ENCODE results near the gene ZNRF2.
"Not testable (repeated sequence)": the region's sequence is repeated elsewhere in the genome, so short reads cannot be mapped to it uniquely, and the experiment has no call there.

Gene ZNRF2

GRCh38 chr7:30260246-30260768, 24.1 kb upstream of the ZNRF2 start:
- no peak for DNase-seq (ENCODE audit: low read depth in 2 of 2, low spot score in 1 of 2)

GRCh38 chr7:30263090-30263710, 21.2 kb upstream of the ZNRF2 start:
- DNase-seq (ENCODE audit: low read depth in 2 of 2, low spot score in 1 of 2) = no peak

- no peak for DNase-seq (ENCODE audit: low read depth in 2 of 2, low spot score in 1 of 2)
Measured at GRCh38 chr7:30264052-30264451, 20.3 kb upstream of the ZNRF2 start.

GRCh38 chr7:30265189-30265588, 19.2 kb upstream of the ZNRF2 start:
- not testable (repeated sequence) for DNase-seq (ENCODE audit: low read depth in 2 of 2, low spot score in 1 of 2)

GRCh38 chr7:30266686-30267085, 17.7 kb upstream of the ZNRF2 start:
- no peak for DNase-seq (ENCODE audit: low read depth in 2 of 2, low spot score in 1 of 2)

- DNase-seq (ENCODE audit: low read depth in 2 of 2, low spot score in 1 of 2) = no peak
Measured at GRCh38 chr7:30268586-30268985, 15.8 kb upstream of the ZNRF2 start.

GRCh38 chr7:30269490-30269889, 14.9 kb upstream of the ZNRF2 start:
- no peak for DNase-seq (ENCODE audit: low read depth in 2 of 2, low spot score in 1 of 2)

GRCh38 chr7:30270921-30271320, 13.5 kb upstream of the ZNRF2 start:
- DNase-seq (ENCODE audit: low read depth in 2 of 2, low spot score in 1 of 2) = no peak

GRCh38 chr7:30272126-30272525, 12.3 kb upstream of the ZNRF2 start:
- no peak for DNase-seq (ENCODE audit: low read depth in 2 of 2, low spot score in 1 of 2)

GRCh38 chr7:30273552-30273951, 10.8 kb upstream of the ZNRF2 start:
- no peak for DNase-seq (ENCODE audit: low read depth in 2 of 2, low spot score in 1 of 2)

- DNase-seq (ENCODE audit: low read depth in 2 of 2, low spot score in 1 of 2) = no peak
Measured at GRCh38 chr7:30274641-30275040, 9.8 kb upstream of the ZNRF2 start.

GRCh38 chr7:30276203-30276900, 8.0 kb upstream of the ZNRF2 start:
- DNase-seq (ENCODE audit: low read depth in 2 of 2, low spot score in 1 of 2) = peak in 1 of 2 donors; percentile 10

GRCh38 chr7:30278376-30278775, 6.0 kb upstream of the ZNRF2 start:
- no peak for DNase-seq (ENCODE audit: low read depth in 2 of 2, low spot score in 1 of 2)

- DNase-seq (ENCODE audit: low read depth in 2 of 2, low spot score in 1 of 2) = no peak
Measured at GRCh38 chr7:30278849-30279652, 5.3 kb upstream of the ZNRF2 start.

GRCh38 chr7:30279653-30279904, 4.8 kb upstream of the ZNRF2 start:
- DNase-seq (ENCODE audit: low read depth in 2 of 2, low spot score in 1 of 2) = no peak

GRCh38 chr7:30280631-30281030, 3.8 kb upstream of the ZNRF2 start:
- no peak for DNase-seq (ENCODE audit: low read depth in 2 of 2, low spot score in 1 of 2)

- no peak for DNase-seq (ENCODE audit: low read depth in 2 of 2, low spot score in 1 of 2)
Measured at GRCh38 chr7:30281263-30281662, 3.1 kb upstream of the ZNRF2 start.

- DNase-seq (ENCODE audit: low read depth in 2 of 2, low spot score in 1 of 2) = no peak
Measured at GRCh38 chr7:30281791-30282190, 2.6 kb upstream of the ZNRF2 start.

- no peak for DNase-seq (ENCODE audit: low read depth in 2 of 2, low spot score in 1 of 2)
Measured at GRCh38 chr7:30282735-30283134, 1.7 kb upstream of the ZNRF2 start.

- DNase-seq (ENCODE audit: low read depth in 2 of 2, low spot score in 1 of 2) = no peak
Measured at GRCh38 chr7:30285067-30285535, 704 bp downstream of the ZNRF2 start.

- peak in 1 of 2 donors; percentile 17 for DNase-seq (ENCODE audit: low read depth in 2 of 2, low spot score in 1 of 2)
Measured at GRCh38 chr7:30285536-30286284, 1.3 kb downstream of the ZNRF2 start.

Data from stimulated activated CD8-positive, alpha-beta memory T cell treated with anti-CD3 and anti-CD28 coated beads, Interleukin-4, amount 100 ng/mL, for 4 hours (primary cell).